Transverse colon (tissue), 4 donors: ENCODE measurements around the gene PDE4B.

ENCODE experiments used
- EP300 ChIP-seq: sonication (generic); formaldehyde crosslinking; IDR thresholded peaks from one replicate; pipeline ENCODE4 v1.6.1; 2017; ENCODE audit warnings: antibody characterized with exemption, low read depth
- POLR2A ChIP-seq: fragments of 450-650 bp; IDR thresholded peaks from one replicate; pipeline ENCODE4 v1.6.1; 2016; ENCODE audit warnings: antibody characterized with exemption, mild to moderate bottlenecking, moderate library complexity
- POLR2AphosphoS5 ChIP-seq, 3 donors: sonication (generic); formaldehyde crosslinking; IDR thresholded peaks; one replicate each; pipeline ENCODE4 v1.6.1; 2016; ENCODE audit warnings: antibody characterized with exemption in 3 of 3
- TF ChIP-seq, protein P1 (sequence below), 5 experiments: fragments of 200-600 bp in 3 of 5; fragments of 450-650 bp in 2 of 5; sonication (generic) in 3 of 5; IDR thresholded peaks; 1 replicate in 2 of 5; 2 replicates in 3 of 5; pipeline ENCODE4 v1.5.1; 2016 to 2017; ENCODE audit warnings: antibody characterized with exemption in 5 of 5, inconsistent platforms in 3 of 5, mild to moderate bottlenecking in 2 of 5, moderate library complexity in 1 of 5

GRCh38 chr1:65992165-65992821, 199.6 kb downstream of the PDE4B start:
- TF ChIP-seq, protein P1, sequence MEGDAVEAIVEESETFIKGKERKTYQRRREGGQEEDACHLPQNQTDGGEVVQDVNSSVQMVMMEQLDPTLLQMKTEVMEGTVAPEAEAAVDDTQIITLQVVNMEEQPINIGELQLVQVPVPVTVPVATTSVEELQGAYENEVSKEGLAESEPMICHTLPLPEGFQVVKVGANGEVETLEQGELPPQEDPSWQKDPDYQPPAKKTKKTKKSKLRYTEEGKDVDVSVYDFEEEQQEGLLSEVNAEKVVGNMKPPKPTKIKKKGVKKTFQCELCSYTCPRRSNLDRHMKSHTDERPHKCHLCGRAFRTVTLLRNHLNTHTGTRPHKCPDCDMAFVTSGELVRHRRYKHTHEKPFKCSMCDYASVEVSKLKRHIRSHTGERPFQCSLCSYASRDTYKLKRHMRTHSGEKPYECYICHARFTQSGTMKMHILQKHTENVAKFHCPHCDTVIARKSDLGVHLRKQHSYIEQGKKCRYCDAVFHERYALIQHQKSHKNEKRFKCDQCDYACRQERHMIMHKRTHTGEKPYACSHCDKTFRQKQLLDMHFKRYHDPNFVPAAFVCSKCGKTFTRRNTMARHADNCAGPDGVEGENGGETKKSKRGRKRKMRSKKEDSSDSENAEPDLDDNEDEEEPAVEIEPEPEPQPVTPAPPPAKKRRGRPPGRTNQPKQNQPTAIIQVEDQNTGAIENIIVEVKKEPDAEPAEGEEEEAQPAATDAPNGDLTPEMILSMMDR (IDR thresholded peaks at IDR 0.05) = no peak
- TF ChIP-seq POLR2AphosphoS5 (IDR thresholded peaks at IDR 0.05) (no peak), POLR2A (no peak), EP300 (no peak)
